ENCODE results near the gene REM2. TPM values are rescaled to one million over a fixed set of nuclear protein-coding genes. Genes with fewer than 3 reads are reported as not detected.
A peak's percentile ranks its signal among the peaks of the same experiment; 100 is the strongest.

Gene REM2
- total RNA-seq, 1 donor from 2014 or later = 0.13 TPM

- ATAC-seq = peak; percentile 66
- peak; percentile 84 for DNase-seq (ENCODE audit: low spot score)
Measured at GRCh38 chr14:22872033-22872832, 10.8 kb upstream of the REM2 start.

DNA sequence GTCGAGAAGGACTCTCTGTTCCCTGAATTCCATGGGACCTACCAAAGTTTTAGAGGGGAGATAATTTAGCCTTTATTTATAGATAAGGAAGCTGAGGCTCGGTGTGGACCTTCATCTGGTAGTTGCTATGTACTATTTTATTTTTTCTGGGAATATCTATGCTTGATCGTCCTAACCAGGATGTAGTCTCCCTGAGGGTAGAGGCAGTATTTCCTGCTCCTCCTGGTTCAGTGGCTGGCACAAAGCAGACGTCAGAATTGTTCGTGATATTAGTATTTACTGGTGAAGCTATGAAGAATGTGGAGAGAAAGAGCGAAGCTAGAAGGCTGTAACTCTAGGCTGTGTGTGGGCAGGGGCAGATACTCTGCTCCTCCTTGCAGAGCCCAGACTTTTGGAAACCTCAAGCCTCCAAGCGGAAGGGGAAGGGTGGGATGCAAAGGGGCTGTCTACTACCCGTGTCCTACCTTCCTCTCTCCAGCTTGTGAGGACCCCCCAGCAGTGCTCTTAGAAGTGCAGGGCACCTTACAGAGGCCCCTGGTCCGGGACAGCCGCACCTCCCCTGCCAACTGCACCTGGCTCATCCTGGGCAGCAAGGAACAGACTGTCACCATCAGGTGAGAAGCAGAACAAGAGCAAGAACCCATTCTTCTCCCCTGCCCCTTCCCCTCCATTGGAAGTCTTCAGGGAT is 10.0 kb upstream of the REM2 start:
- DNase-seq (ENCODE audit: low spot score) (no peak), ATAC-seq (no peak)

DNA sequence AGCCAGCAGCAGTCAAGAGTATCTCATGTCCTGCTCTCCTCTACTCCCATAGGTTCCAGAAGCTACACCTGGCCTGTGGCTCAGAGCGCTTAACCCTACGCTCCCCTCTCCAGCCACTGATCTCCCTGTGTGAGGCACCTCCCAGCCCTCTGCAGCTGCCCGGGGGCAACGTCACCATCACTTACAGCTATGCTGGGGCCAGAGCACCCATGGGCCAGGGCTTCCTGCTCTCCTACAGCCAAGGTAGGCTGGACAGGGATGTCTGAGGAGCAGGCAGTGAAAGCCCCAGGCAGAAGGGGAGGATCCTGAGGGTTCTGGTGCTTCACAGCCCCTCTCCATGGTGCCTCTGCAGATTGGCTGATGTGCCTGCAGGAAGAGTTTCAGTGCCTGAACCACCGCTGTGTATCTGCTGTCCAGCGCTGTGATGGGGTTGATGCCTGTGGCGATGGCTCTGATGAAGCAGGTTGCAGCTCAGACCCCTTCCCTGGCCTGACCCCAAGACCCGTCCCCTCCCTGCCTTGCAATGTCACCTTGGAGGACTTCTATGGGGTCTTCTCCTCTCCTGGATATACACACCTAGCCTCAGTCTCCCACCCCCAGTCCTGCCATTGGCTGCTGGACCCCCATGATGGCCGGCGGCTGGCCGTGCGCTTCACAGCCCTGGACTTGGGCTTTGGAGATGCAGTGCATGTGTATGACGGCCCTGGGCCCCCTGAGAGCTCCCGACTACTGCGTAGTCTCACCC is 7.8 kb upstream of the REM2 start:
- no peak for DNase-seq (ENCODE audit: low spot score)
- no peak for ATAC-seq

- DNase-seq (ENCODE audit: low spot score) = no peak
- ATAC-seq = no peak
Measured at GRCh38 chr14:22875748-22876319, 7.2 kb upstream of the REM2 start.

DNA sequence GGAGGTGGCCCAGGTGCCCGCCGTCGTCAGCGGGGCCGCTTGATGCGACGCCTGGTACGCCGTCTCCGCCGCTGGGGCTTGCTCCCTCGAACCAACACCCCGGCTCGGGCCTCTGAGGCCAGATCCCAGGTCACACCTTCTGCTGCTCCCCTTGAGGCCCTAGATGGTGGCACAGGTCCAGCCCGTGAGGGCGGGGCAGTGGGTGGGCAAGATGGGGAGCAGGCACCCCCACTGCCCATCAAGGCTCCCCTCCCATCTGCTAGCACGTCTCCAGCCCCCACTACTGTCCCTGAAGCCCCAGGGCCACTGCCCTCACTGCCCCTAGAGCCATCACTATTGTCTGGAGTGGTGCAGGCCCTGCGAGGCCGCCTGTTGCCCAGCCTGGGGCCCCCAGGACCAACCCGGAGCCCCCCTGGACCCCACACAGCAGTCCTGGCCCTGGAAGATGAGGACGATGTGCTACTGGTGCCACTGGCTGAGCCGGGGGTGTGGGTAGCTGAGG is 6.0 kb upstream of the REM2 start:
- DNase-seq (ENCODE audit: low spot score) (no peak), ATAC-seq (no peak)

GRCh38 chr14:22878271-22879246 is 4.5 kb upstream of the REM2 start:
- no peak for ATAC-seq
- DNase-seq (ENCODE audit: low spot score) = no peak

GRCh38 chr14:22882064-22882463 is 958 bp upstream of the REM2 start:
- ATAC-seq = no peak
- no peak for DNase-seq (ENCODE audit: low spot score)

- no peak for DNase-seq (ENCODE audit: low spot score)
- peak; percentile 42 for ATAC-seq
Measured at GRCh38 chr14:22882529-22883172, 371 bp upstream of the REM2 start.

- DNase-seq (ENCODE audit: low spot score) (no peak), ATAC-seq (no peak)
Measured at GRCh38 chr14:22884076-22884737, 1.2 kb downstream of the REM2 start.

DNA sequence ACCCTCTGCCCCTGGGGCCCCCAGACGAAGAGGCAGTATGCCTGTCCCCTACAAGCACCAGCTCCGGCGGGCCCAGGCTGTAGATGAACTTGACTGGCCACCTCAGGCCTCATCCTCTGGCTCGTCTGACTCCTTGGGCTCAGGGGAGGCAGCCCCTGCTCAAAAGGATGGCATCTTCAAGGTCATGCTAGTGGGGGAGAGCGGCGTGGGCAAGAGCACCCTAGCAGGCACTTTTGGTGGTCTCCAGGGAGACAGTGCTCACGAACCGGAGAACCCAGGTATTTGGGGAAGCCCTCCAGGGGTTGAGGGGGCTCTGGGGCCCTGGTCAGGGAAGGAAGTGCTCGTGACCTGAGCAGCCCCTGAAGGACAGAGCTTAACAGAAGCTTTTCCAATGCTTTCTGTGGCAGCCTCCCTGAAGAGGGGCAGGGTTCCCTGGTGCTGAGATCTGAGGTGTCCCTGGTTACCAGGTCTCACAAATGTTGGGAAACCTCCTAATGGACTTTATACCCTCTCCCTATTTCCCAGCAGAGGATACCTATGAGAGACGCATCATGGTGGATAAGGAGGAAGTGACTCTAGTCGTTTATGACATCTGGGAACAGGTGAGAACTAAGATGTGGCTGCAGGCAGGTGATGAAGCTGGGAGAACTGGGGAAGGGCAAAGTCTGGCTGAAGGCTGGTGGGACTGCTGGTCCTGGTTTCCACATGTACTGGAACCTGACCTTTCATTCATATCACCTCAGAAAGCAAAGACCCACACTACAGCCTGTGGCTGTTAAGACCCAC is 1.9 kb downstream of the REM2 start:
- ATAC-seq (no peak), DNase-seq (ENCODE audit: low spot score) (no peak)

DNA sequence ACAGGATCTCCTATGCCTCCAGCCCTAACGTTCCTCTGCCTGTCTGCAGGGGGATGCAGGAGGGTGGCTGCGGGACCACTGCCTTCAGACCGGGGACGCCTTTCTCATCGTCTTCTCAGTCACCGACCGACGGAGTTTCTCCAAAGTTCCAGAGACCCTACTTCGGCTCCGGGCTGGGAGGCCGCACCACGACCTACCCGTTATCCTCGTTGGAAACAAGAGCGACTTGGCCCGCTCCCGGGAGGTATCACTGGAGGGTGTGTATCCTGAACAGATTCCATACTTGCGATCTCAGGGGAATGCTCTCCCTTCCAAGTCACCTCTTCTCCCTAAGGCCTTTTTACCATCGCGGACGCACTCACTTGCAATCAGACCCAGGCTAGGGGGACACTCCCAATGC is 3.0 kb downstream of the REM2 start:
- DNase-seq (ENCODE audit: low spot score) = no peak
- ATAC-seq = no peak

DNA sequence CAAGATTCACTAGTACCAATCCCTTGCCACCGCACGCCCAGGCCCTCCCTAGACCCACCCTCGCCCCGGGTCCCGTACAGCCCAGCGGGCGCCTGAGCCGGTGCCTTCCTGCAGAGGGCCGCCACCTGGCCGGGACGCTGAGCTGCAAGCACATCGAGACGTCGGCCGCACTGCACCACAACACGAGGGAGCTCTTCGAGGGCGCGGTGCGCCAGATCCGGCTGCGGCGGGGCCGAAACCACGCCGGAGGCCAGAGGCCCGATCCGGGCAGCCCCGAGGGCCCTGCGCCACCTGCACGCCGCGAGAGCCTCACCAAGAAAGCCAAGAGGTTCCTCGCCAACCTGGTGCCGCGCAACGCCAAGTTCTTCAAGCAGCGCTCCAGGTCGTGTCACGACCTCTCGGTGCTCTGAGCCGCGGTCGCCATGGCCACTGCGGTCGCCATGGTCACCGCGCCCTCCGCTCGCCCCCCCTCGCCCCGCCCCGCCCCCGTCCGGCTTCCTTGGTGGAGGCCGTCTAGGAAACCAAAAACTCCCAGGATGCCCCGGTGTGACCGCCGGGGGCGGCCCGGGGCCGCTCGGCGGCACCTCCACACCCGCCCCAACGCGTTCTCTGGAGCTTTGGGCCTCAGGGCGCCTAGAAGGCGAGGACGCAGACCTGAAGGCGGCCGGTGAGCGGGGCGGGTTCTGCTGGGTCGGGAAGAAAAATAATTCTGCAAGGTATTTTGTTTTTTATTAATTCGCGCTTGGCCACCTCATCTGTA is 3.7 kb downstream of the REM2 start:
- ATAC-seq (peak; percentile 65), DNase-seq (ENCODE audit: low spot score) (no peak)

GRCh38 chr14:22887260-22887989 is 4.4 kb downstream of the REM2 start:
- no peak for DNase-seq (ENCODE audit: low spot score)
- no peak for ATAC-seq

DNA sequence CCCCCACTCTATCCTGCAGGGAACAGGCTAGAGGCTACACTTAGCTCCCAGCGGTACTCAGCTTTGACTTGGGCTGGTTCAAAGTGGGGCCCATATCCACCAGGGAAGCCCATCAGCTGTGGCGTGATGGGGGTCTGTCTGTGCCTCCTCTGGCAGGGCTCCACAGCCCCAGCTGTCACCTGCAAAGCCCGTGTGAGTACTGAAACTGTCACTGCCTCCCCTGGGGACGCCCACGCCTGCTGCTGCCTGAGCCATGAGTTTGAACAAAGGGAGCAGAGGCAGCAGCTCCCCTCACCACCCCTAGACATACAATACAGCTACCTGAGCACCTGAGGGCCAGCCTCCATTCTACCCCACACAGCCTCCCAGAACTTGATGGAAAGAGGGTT is 5.0 kb downstream of the REM2 start:
- ATAC-seq = no peak
- DNase-seq (ENCODE audit: low spot score) = no peak

DNA sequence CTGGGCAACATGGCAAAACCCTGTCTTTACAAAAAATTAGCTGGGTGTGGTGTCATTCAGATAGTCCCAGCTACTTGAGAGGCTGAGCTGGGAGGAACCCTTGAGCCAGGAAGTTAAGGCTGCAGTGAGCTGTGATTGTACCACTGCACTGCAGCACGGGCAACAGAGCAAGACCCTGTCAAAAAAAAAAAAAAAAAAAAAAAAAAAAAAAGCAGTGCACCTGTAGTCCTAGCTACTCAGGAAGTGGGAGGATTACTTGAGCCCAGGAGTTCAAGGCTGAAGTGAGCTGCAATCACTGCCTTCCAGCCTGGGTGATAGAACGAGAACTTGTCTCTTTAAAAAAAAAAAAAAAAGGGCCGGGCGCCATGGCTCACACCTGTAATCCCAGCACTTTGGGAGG is 5.6 kb downstream of the REM2 start:
- ATAC-seq (no peak), DNase-seq (ENCODE audit: low spot score) (no peak)

DNA sequence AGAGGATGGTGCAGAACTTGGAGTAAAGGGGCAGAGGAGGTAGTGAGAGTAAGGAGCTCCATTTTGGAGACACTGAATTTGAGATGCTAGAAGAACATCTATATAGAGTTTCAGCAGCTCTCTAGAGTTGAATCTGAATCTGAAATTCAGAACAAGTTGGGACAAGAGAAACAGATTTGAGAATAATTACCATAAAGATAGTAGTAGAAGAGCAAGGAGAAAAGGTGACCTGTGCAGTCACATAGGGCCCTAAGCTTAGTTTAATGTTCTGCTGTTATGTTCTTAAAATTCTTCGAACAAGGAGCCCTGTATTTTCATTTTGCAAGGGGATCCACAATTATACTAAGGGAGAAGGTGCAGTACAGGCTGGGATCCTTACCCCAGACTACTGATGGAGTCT is 7.4 kb downstream of the REM2 start:
- DNase-seq (ENCODE audit: low spot score) (no peak), ATAC-seq (no peak)

GRCh38 chr14:22892488-22892887 is 9.5 kb downstream of the REM2 start:
- no peak for DNase-seq (ENCODE audit: low spot score)
- no peak for ATAC-seq
